Loucy (cell line): ENCODE data around the gene PIK3R1.

Source experiments
- CTCF ChIP-seq: fragments of 200-600 bp; sonication (generic); conservative IDR thresholded peaks from 2 replicates; pipeline ENCODE4 v1.5.1; 2014; ENCODE audit warnings: mild to moderate bottlenecking, antibody characterized with exemption, low read length
- EZH2phosphoT487 ChIP-seq: fragments of 200-600 bp; IDR thresholded peaks from 2 replicates; pipeline ENCODE4 v1.6.1; 2018; ENCODE audit warnings: antibody characterized with exemption, mild to moderate bottlenecking, moderate library complexity, borderline replicate concordance

- no peak for TF ChIP-seq CTCF
- no peak for TF ChIP-seq EZH2phosphoT487
These were observed 22.2 kb downstream of the PIK3R1 start for GRCh38 chr5:68237715-68238114.
